SK-MEL-5 (cell line): ENCODE data around the gene LARP4. TPM values are rescaled to one million over a fixed set of nuclear protein-coding genes. Genes with fewer than 3 reads are reported as not detected.
"Not testable (repeated sequence)": the region's sequence is repeated elsewhere in the genome, so short reads cannot be mapped to it uniquely, and the experiment has no call there.

Experiments used
- DNase-seq: peaks from one replicate; pipeline ENCODE4 v3.0.0-alpha.2; 2016; ENCODE audit warnings: low read depth, low spot score
- in situ Hi-C: cut with HindIII; loops from 2 replicates; pipeline ENCODE4 v1.10.0; 2016; ENCODE audit warnings: low sequenced_read_pairs, high pct_unique_total_duplicates, low pct_unique_long_range_greater_than_20kb
- total RNA-seq: library from RNA; depleted of rRNA; stranded (reverse); fragments of >200 nt; shearing (Covaris generic); gene quantifications from 2 replicates; pipeline ENCODE4 v1.2.3, GENCODE V29; 2014

Gene LARP4
- total RNA-seq, 1 experiment from 2014 or later, result 42.2 TPM

DNA sequence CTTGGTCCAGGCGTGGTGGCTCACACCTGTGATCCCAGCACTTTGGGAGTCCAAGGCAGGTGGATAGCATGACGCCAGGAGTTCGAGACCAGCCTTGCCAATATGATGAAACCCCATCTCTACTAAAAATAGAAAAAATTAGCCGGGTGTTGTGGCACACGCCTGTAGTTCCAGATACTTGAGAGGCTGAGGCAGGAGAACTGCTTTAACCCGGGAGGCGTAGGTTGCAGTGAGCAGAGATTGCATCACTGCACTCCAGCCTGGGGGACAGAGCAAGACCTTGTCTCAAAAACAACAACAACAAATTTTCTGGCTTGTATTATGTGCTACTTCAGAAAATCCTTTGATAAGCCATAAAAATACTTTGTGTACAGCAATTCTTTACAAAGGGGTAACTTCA lies 41.1 kb downstream of the LARP4 start:
- in situ Hi-C loops, result no loop called here
- no peak for DNase-seq

DNA sequence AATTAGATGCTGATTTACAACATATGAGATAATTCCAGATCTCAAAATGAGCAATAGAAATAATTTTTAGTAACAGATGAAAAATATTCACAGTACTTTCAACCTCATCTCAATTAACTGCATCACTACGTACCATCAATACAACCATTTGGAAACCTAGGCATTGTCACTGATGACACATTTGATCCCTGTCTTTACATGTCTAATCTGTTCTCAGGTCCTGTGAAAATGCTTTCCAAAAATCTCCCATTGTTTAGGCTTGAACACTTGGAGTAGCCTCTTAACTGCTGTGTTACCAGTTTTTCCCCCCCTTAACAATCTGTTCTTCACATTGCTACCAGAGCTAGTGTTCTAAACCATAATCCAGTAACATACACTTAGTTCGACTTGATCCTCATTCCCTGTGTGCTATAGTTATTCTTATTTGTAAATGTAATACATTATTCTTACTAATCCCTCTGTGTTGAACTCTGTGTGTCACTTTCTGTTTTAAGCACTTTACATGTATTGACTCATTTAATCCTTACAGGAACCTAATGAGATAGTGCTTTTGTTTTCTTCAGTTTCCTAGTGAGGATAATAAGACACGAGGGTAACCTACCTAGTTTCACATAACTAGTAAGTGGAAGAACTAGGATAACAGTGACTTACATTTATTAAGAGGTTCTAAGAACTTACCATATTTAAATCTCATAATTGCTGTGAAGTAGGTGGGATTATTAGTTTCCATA lies 41.7 kb downstream of the LARP4 start:
- in situ Hi-C loops, result no loop called here
- no peak for DNase-seq

GRCh38 chr12:50449671-50450070 lies 49.0 kb downstream of the LARP4 start:
- in situ Hi-C loops, DNase-seq: not testable (repeated sequence)

DNA sequence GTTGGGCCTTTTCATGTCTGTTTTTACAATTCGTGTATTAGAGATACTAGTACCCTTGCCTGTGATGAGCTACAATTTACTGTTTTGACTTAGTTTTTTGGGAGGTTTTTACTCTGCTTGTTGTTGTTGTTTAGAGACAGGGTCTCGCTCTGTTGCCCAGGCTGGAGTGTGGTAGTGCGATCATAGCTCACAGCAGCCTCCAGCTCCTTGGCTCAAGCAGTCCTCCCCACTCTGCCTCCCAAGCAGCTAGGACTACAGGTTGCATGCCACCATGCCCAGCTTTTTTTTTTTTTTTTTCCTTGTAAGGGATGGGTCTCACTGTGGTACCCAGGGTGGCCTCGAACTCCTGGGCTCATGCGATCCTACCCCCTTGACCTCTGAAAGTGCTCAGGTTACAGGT lies 52.1 kb downstream of the LARP4 start:
- no peak for DNase-seq
- in situ Hi-C loops, result no loop called here

GRCh38 chr12:50453872-50454271 lies 53.2 kb downstream of the LARP4 start:
- DNase-seq, result no peak
- in situ Hi-C loops, result no loop called here

- in situ Hi-C loops, result no loop called here
- no peak for DNase-seq
Measured at GRCh38 chr12:50458606-50459005, 57.9 kb downstream of the LARP4 start.

DNA sequence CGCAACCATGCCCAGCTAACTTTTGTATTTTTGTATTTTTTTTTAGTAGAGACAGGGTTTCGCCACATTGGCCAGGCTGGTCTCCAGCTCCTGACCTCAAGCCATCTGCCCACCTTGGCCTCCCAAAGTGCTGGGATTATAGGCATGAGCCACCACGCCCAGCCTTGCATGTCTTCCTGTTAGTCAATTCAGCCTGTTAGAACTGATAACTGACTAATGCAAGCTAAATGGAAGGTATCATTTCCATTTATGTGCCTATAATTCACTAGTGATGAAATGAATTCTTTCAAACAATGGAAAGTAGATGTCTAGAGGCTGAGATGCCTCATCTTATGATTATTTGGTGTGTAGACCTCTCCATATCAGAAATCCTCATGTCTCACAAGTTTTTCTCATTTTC lies 66.8 kb downstream of the LARP4 start:
- DNase-seq, result no peak
- in situ Hi-C loops, result no loop called here

DNA sequence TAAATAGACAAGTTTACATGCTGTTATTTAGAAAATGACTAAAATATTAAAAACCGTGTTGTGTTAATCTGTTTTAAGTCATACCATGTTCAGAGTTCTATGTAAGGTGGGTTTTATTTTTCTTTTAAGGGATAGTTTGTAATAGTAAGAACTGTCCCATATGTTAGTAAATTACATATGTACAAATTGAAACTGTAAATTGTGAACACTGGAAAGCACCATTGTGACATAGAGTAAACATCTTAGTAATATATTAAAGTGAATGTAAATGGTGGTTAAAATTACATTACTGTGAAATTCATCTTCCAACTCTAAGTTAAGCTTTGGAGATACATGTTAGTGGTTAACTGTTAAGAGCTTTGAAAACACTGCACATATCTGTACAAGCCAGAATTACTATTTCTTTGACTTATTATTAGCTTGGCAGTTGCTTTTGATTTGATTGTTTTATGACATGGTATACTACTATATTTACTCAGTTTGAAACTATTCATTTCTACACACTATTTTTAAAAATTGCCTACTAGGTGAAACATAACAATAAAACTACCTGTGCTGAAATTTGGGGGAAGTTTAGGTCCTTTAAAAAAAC lies 76.7 kb downstream of the LARP4 start:
- in situ Hi-C loops, result no loop called here
- no peak for DNase-seq

DNA sequence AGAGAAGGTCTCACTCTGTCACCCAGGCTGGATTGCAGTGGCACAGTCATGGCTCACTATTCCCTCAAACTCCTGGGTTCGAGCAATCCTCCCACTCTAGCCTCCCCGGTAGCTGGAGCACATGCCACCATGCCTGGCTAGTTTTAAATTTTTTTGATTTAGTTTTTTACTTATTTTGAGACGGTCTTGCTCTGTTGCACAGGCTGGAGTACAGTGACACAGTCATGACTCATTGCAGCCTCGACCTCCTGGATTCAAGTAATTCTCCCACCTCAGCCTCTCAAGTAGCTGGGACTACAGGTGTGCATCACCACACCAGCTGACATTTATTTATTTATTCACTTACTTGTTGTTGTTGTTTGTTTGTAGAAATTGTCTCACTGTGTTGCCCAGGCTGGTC lies 81.9 kb downstream of the LARP4 start:
- in situ Hi-C loops, result no loop called here
- DNase-seq, result no peak

- DNase-seq, result no peak
- in situ Hi-C loops, result no loop called here
Measured at GRCh38 chr12:50483488-50483887, 82.8 kb downstream of the LARP4 start.

GRCh38 chr12:50488801-50489200 lies 88.1 kb downstream of the LARP4 start:
- no peak for DNase-seq
- in situ Hi-C loops, result no loop called here

GRCh38 chr12:50498119-50498518 lies 97.4 kb downstream of the LARP4 start:
- in situ Hi-C loops, DNase-seq: not testable (repeated sequence)

DNA sequence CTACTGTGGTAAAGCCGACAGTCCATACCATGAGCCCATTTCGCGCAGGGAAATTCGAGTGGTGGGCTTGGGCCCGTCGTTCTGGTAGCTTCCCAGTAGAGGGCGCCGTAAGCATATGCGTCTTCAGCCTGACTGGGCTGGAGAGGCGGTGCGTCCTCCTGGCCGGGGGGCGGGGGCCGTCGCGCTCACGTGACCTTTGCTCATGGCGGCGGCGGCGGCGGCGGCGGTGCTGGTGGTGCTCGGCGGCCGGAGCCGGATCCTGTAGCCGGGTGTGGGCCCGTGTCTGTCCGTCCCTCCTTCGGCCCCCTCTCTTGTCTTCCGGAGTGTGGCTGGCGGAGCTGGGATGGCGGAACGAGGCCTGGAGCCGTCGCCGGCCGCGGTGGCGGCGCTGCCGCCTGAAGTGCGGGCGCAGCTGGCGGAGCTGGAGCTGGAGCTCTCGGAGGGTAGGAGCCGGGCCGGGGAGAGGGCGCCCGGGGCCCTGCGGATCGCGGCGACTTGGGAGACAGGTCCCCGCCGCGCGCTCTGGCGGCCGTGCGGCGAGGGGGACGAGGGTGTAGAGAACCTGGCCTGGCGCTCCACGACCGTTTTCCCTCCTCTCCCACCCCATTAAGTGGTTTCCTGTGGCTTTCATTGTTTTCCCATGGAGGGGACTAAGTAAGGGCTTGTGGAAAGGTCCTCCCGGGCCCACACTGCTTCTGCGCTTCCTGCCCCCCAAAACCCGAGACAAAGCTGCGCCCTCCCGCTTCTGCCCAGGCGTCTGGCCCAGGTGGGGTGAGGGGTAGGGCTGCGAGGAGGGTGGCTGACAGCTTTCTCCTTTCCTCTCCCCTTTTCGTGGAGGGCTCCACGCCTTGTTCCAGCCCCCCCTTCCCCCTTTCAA lies 104.4 kb downstream of the LARP4 start, which contains the start of gene DIP2B:
Gene DIP2B, plus strand, starts transcription at position 188 of the 877 bp plus-strand sequence. Its CDS starts 156 bp downstream, at position 344.
- peak; percentile 92 for DNase-seq
- in situ Hi-C loops, result no loop called here

DNA sequence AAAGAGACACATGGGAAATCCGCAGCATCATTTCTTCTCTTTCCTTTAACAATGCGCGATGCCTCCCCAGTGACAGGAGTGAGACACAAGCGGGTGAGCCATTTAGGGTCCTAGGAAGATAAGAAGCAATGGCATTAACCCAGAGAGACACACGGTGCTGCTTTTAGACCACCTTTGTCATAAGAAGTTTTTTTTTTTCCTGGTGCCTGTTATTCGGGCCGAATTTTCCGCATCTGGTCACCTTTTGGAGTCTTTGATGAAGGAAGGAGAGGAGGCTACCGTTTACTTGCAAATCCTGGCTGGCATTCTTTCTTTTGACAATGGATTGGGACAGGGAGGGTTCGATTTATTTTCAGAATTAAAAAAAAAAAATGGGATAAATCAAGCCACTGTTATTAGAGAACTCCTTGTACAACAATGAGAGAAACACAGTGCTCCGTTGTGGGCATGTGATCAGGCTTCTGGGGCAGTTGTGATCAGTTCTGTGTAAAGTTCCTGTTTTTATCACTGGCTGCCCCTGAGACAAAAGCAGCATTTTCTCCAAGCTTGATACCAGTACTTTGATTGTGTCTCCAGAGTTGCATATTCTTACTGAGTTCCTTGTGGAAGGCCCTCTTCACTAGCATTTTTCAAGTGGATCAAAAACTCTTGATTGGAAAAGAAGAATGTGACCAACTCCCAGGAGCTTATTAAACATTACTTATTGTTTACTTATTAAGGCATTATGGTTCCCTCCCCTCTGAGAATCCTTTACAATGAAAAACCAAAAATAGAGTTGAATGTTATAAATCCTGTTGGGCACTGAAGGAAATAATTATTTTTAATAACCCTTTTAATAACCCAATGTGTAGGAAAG lies 105.2 kb downstream of the LARP4 start:
- in situ Hi-C loops, result no loop called here
- peak; percentile 93 for DNase-seq

- in situ Hi-C loops, result no loop called here
Measured at GRCh38 chr12:50506753-50507473, 106.2 kb downstream of the LARP4 start.

GRCh38 chr12:50507474-50507838 lies 106.8 kb downstream of the LARP4 start:
- in situ Hi-C loops, result no loop called here
- DNase-seq, result no peak

More at GRCh38 chr12:50506753-50507473, 106.2 kb downstream of the LARP4 start:
- DNase-seq, result no peak

- in situ Hi-C loops, result no loop called here
- no peak for DNase-seq
Measured at GRCh38 chr12:50507930-50508329, 107.2 kb downstream of the LARP4 start.
